Endothelial cell of umbilical vein (primary cell): ENCODE measurements around the gene RAB27B. TPM values are rescaled to one million over a fixed set of nuclear protein-coding genes. Genes with fewer than 3 reads are reported as not detected.
"Not testable (repeated sequence)": the region's sequence is repeated elsewhere in the genome, so short reads cannot be mapped to it uniquely, and the experiment has no call there.

Experiments
- BruUV-seq: library from RNA; stranded (reverse); fragments of 400-500 nt; replicated peaks from 2 replicates; lab custom pipeline; 2021; lab: Mats Ljungman, UMichigan
- CTCF ChIA-PET: fragments of 300-600, 350-600 bp; sonication (Branson Sonifier 250); formaldehyde crosslinking; loops from one replicate; lab custom pipeline; 2021; ENCODE audit warnings: antibody characterized with exemption, inconsistent platforms; lab: Charles Lee
- POLR2A ChIA-PET: fragments of 300-600, 350-600 bp; sonication (Branson Sonifier 250); formaldehyde crosslinking; loops from one replicate; lab custom pipeline; 2021; ENCODE audit warnings: antibody characterized with exemption, inconsistent platforms; lab: Charles Lee
- DNase-seq: peaks from one replicate; pipeline ENCODE4 v3.0.0-alpha.2; 2011; ENCODE audit warnings: low read depth, low spot score
- FAIRE-seq: peaks from 2 replicates; lab custom pipeline; 2011; peaks lifted over from hg19 to GRCh38; lab: Jason Lieb, UNC
- H2AFZ ChIP-seq: 2 replicates; pipeline ENCODE4 v1.6.0; 2012; ENCODE audit warnings: low read depth, low read length, control low read depth, inconsistent platforms
- H3K27ac ChIP-seq: 2 replicates; pipeline ENCODE4 v1.5.1; 2011; ENCODE audit warnings: low read depth, mild to moderate bottlenecking, control low read depth, low read length, moderate library complexity; ENCODE audit not compliant: insufficient read depth
- H3K27me3 ChIP-seq, 2 experiments: 2 replicates each; pipeline versions ENCODE4 v1.6.0 to v1.6.1; 2011; ENCODE audit warnings: low read length in 2 of 2, mixed read lengths in 1 of 2; ENCODE audit not compliant: control insufficient read depth in 2 of 2, insufficient read depth in 2 of 2
- H3K36me3 ChIP-seq, 2 experiments: 2 replicates in 1 of 2; 3 replicates in 1 of 2; pipeline ENCODE4 v1.5.1; 2011; ENCODE audit warnings: low read length in 2 of 2, mild to moderate bottlenecking in 1 of 2, moderate library complexity in 1 of 2; ENCODE audit not compliant: control insufficient read depth in 2 of 2, insufficient read depth in 2 of 2; ENCODE audit errors: extremely low read depth in 1 of 2
- H3K4me1 ChIP-seq: 3 replicates; pipeline ENCODE4 v1.5.1; 2011; ENCODE audit warnings: mild to moderate bottlenecking, low read length; ENCODE audit not compliant: control insufficient read depth, insufficient read depth; ENCODE audit errors: extremely low read depth
- H3K4me2 ChIP-seq: 2 replicates; pipeline ENCODE4 v1.6.1; 2011; ENCODE audit warnings: low read length, control low read depth, mixed read lengths; ENCODE audit not compliant: insufficient read depth
- H3K4me3 ChIP-seq, 3 experiments: fragments of 200-600 bp in 1 of 3; sonication (generic), shearing (Covaris generic) in 1 of 3; replicated peaks in 1 of 3; 2 replicates each; pipeline ENCODE4 v1.5.1; 2011 to 2016; ENCODE audit warnings: control low read depth in 3 of 3, low read length in 3 of 3, mild to moderate bottlenecking in 2 of 3, inconsistent platforms in 1 of 3, low read depth in 1 of 3, moderate library complexity in 1 of 3; ENCODE audit not compliant: insufficient read depth in 1 of 3
- H3K79me2 ChIP-seq: 2 replicates; pipeline ENCODE4 v1.6.0; 2012; ENCODE audit warnings: low read length, inconsistent platforms; ENCODE audit not compliant: control insufficient read depth, insufficient read depth
- H3K9ac ChIP-seq: replicated peaks from 2 replicates; pipeline ENCODE3; 2011; ENCODE audit warnings: low read length, control low read depth; ENCODE audit not compliant: insufficient read depth; ENCODE audit errors: extremely low read depth
- H3K9me1 ChIP-seq: replicated peaks from 3 replicates; pipeline ENCODE4 v1.6.0; 2011; ENCODE audit warnings: mild to moderate bottlenecking, low read length; ENCODE audit not compliant: control insufficient read depth, insufficient read depth; ENCODE audit errors: extremely low read depth
- H3K9me3 ChIP-seq: replicated peaks from 2 replicates; pipeline ENCODE4 v1.5.1; 2012; ENCODE audit warnings: low read length, inconsistent platforms; ENCODE audit not compliant: control insufficient read depth, insufficient read depth
- H4K20me1 ChIP-seq: replicated peaks from 2 replicates; pipeline ENCODE3; 2011; ENCODE audit warnings: mild to moderate bottlenecking, low read length; ENCODE audit not compliant: control insufficient read depth, insufficient read depth; ENCODE audit errors: extremely low read depth
- EZH2 ChIP-seq: IDR thresholded peaks from 2 replicates; pipeline ENCODE4 v1.6.1; 2012; ENCODE audit warnings: borderline replicate concordance, low read depth, mild to moderate bottlenecking, moderate library complexity, low read length, inconsistent platforms; ENCODE audit not compliant: severe bottlenecking
- FOS ChIP-seq: IDR thresholded peaks from 2 replicates; pipeline ENCODE4 v1.6.1; 2011; ENCODE audit warnings: mild to moderate bottlenecking, low read length, moderate library complexity, borderline replicate concordance; ENCODE audit not compliant: insufficient read depth
- GATA2 ChIP-seq: IDR thresholded peaks from 2 replicates; pipeline ENCODE4 v1.7.0; 2011; ENCODE audit warnings: low read depth, mild to moderate bottlenecking, moderate library complexity, mixed read lengths, low read length; ENCODE audit not compliant: insufficient read length, insufficient read depth
- JUN ChIP-seq: IDR thresholded peaks from 2 replicates; pipeline ENCODE4 v1.6.1; 2011; ENCODE audit warnings: borderline replicate concordance, low read depth; ENCODE audit not compliant: insufficient read length, insufficient read depth
- MYC ChIP-seq: IDR thresholded peaks from one replicate; pipeline ENCODE4 v1.6.1; 2011; ENCODE audit warnings: mild to moderate bottlenecking, low read depth, low read length
- POLR2A ChIP-seq: IDR thresholded peaks from 2 replicates; pipeline ENCODE4 v1.6.1; 2012; ENCODE audit warnings: low read depth, mild to moderate bottlenecking, control low read depth, low read length
- POLR2AphosphoS5 ChIP-seq: IDR thresholded peaks from 2 replicates; pipeline ENCODE4 v1.6.1; 2012; ENCODE audit warnings: low read depth, mild to moderate bottlenecking, control low read depth, low read length, moderate library complexity; ENCODE audit not compliant: insufficient read depth
- dilution Hi-C: fragments of 300-500 bp; cut with MboI; formaldehyde crosslinking; loops from one replicate; pipeline ENCODE4 v1.15.0; 2019; ENCODE audit warnings: low sequenced_read_pairs; ENCODE audit not compliant: extremely low pct_ligation_motif_present
- intact Hi-C: fragments of 100-400 bp; cut with micrococcal nuclease; formaldehyde crosslinking; loops from one replicate; pipeline ENCODE4 v1.10.0; 2022
- polyA plus RNA-seq, 4 experiments: library from polyadenylated mRNA; depleted of rRNA in 3 of 4; stranded (reverse) in 3 of 4; unstranded in 1 of 4; fragments of >200 nt; gene quantifications; 2 replicates each; pipeline versions ENCODE4 v1.2.1 to v1.2.3, GENCODE V29; 2011 to 2012; ENCODE audit warnings: missing spikeins in 1 of 4
- total RNA-seq: library from RNA; stranded (reverse); gene quantifications from 2 replicates; pipeline ENCODE4 v1.2.3, GENCODE V29; 2021
- TF ChIP-seq, protein P1 (sequence below), 2 donors: IDR thresholded peaks; 1 replicate in 1 of 2; 2 replicates in 1 of 2; pipeline ENCODE4 v1.5.1; 2011; ENCODE audit warnings: low read length in 2 of 2, mild to moderate bottlenecking in 2 of 2, moderate library complexity in 2 of 2, control low read depth in 1 of 2, inconsistent platforms in 1 of 2, low read depth in 1 of 2; ENCODE audit not compliant: insufficient read depth in 1 of 2; ENCODE audit errors: extremely low read depth in 1 of 2
- TF ChIP-seq, protein P2 (sequence below): IDR thresholded peaks from 2 replicates; pipeline ENCODE4 v1.6.1; 2011; ENCODE audit not compliant: insufficient read depth, insufficient read length

The RAB27B gene
- total and polyA plus RNA-seq, 2 donors (not counting 3 experiments of a cell fraction or from before 2014, with no cell fraction given), result not detected

DNA sequence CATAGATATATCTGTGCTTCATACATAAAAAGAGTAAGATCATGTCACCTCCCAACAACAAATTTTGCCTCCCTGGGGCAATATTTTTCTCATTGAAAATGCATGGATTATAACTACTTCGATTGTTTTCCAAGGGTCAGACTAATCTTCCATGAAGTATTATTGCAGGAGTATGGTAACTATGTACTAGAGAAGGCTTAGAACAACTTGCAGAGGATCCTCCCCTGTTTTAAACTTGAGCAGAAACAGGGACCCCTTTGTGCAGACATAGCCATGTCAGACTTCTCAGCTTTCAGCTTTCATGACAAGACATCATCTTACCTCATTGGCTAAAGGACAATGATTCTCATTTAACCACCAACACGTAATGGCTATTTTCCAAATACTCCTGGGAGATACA is 13.2 kb upstream of the RAB27B start:
- Histone ChIP-seq H4K20me1 (no peaks in the 10 kb centered on the region), H3K4me3 (no peak overlapping the region), H3K4me2 (no peak overlapping the region), H3K9ac (no peak overlapping the region), H2AFZ (no peak overlapping the region), H3K27ac (no peak overlapping the region), H3K4me1 (no peaks in the 10 kb centered on the region), H3K9me3 (no peaks in the 10 kb centered on the region), H3K79me2 (no peaks in the 10 kb centered on the region), H3K9me1 (no peaks in the 10 kb centered on the region), H3K36me3 (no peaks in the 10 kb centered on the region), H3K27me3 (no peaks in the 10 kb centered on the region)
- TF ChIP-seq FOS (no peak), POLR2AphosphoS5 (no peak), JUN (no peak), EZH2 (no peak), POLR2A (no peak), GATA2 (no peak), MYC (no peak)
- TF ChIP-seq, protein P1, sequence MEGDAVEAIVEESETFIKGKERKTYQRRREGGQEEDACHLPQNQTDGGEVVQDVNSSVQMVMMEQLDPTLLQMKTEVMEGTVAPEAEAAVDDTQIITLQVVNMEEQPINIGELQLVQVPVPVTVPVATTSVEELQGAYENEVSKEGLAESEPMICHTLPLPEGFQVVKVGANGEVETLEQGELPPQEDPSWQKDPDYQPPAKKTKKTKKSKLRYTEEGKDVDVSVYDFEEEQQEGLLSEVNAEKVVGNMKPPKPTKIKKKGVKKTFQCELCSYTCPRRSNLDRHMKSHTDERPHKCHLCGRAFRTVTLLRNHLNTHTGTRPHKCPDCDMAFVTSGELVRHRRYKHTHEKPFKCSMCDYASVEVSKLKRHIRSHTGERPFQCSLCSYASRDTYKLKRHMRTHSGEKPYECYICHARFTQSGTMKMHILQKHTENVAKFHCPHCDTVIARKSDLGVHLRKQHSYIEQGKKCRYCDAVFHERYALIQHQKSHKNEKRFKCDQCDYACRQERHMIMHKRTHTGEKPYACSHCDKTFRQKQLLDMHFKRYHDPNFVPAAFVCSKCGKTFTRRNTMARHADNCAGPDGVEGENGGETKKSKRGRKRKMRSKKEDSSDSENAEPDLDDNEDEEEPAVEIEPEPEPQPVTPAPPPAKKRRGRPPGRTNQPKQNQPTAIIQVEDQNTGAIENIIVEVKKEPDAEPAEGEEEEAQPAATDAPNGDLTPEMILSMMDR (IDR thresholded peaks at IDR 0.05; ENCODE audit: extremely low read depth in 1 of 2, insufficient read depth in 1 of 2, low read depth in 1 of 2, low read length in 2 of 2), result no peak
- TF ChIP-seq, protein P2, sequence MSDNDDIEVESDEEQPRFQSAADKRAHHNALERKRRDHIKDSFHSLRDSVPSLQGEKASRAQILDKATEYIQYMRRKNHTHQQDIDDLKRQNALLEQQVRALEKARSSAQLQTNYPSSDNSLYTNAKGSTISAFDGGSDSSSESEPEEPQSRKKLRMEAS, result no peak
- intact Hi-C loops, result no loop called here
- no peak for FAIRE-seq
- ChIA-PET POLR2A (no interaction called here), CTCF (interaction anchor here (1.1 kb wide), 1 partner anchor 13 kb away, joined by 3 read pairs; the partner anchor contains the start of gene RAB27B)
- no peak for DNase-seq
- dilution Hi-C loops, result no loop called here
- BruUV-seq, result no TSS peak

DNA sequence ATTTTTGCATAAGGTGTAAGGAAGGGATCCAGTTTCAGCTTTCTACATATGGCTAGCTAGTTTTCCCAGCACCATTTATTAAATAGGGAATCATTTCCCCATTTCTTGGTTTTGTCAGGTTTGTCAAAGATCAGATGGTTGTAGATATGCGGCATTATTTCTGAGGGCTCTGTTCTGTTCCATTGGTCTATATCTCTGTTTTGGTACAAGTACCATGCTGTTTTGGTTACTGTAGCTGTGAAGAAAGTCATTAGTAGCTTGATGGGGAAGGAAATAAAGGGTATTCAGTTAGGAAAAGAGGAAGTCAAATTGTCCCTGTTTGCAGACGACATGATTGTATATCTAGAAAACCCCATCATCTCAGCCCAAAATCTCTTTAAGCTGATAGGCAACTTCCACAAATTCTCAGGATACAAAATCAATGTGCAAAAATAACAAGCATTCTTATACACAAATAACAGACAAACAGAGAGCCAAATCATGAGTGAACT is 7.4 kb upstream of the RAB27B start:
- H3K9me3 ChIP-seq, dilution Hi-C loops, CTCF ChIA-PET, H3K9ac ChIP-seq, H4K20me1 ChIP-seq, H2AFZ ChIP-seq, H3K4me1 ChIP-seq, POLR2A ChIA-PET, H3K4me3 ChIP-seq, FAIRE-seq, BruUV-seq, H3K9me1 ChIP-seq, H3K27ac ChIP-seq, H3K27me3 ChIP-seq, H3K4me2 ChIP-seq, DNase-seq, H3K36me3 ChIP-seq, H3K79me2 ChIP-seq: not testable (repeated sequence)
- intact Hi-C loops, result loop anchor here (10.0 kb wide), 1 partner anchor 164 kb away; no protein-coding TSS in a partner anchor
